ENCODE results near the gene PLCB3. TPM values are rescaled to one million over a fixed set of nuclear protein-coding genes. Genes with fewer than 3 reads are reported as not detected.

PLCB3 gene
- total RNA-seq, 1 donor from 2014 or later = 48.7 TPM

- peaks cover 16% of the 10 kb centered on the region for H3K79me2 ChIP-seq (ENCODE audit: insufficient read depth, low read length)
- no peaks in the 10 kb centered on the region for H4K20me1 ChIP-seq (ENCODE audit: insufficient read depth, low read length)
- H3K27me3 Mint-ChIP-seq (ENCODE audit: low read depth, unreplicated experiment) = peaks cover 2% of the 10 kb centered on the region
- H3K27ac ChIP-seq (ENCODE audit: low read depth, low read length) = peak within 1 kb of the TSS; percentile 78
- no peaks in the 10 kb centered on the region for H3K9me3 Mint-ChIP-seq (ENCODE audit: unreplicated experiment)
- FAIRE-seq = no peak
- peak within 1 kb of the TSS; percentile 87 for H3K4me3 Mint-ChIP-seq (ENCODE audit: unreplicated experiment)
- no peaks in the 10 kb centered on the region for H3K36me3 ChIP-seq (ENCODE audit: insufficient read depth, low read length)
- peak within 1 kb of the TSS; percentile 100 for H3K4me2 ChIP-seq (ENCODE audit: low read length)
- peak; percentile 74 for DNase-seq (ENCODE audit: low read depth)
- TF ChIP-seq CTCF (IDR thresholded peaks at IDR 0.05; ENCODE audit: insufficient read depth, low read depth, low read length) (no peak), EZH2 (IDR thresholded peaks at IDR 0.05; ENCODE audit: insufficient read depth, low read length) (no peak)
- H3K4me1 ChIP-seq (ENCODE audit: insufficient read depth, low read length) = peaks cover 10% of the 10 kb centered on the region
- peak within 1 kb of the TSS; percentile 92 for H3K9ac ChIP-seq (ENCODE audit: low read length)
- peaks cover 3% of the 10 kb centered on the region for H3K4me1 Mint-ChIP-seq (ENCODE audit: low read depth, unreplicated experiment)
- peak within 1 kb of the TSS; percentile 88 for H3K4me3 ChIP-seq (ENCODE audit: insufficient read depth, low read depth, low read length)
- no peaks in the 10 kb centered on the region for H3K27me3 ChIP-seq (ENCODE audit: insufficient read depth, low read length)
- H3K27ac Mint-ChIP-seq (ENCODE audit: unreplicated experiment) = no peak within 1 kb of the TSS
- H2AFZ ChIP-seq (ENCODE audit: low read depth, low read length) = peak within 1 kb of the TSS; percentile 88
- no peaks in the 10 kb centered on the region for H3K9me3 ChIP-seq (ENCODE audit: insufficient read depth, low read depth, low read length)
- H3K36me3 Mint-ChIP-seq (ENCODE audit: low read depth, unreplicated experiment) = peaks cover 3% of the 10 kb centered on the region
Measured at GRCh38 chr11:64284048-64284961, 33.0 kb downstream of the PLCB3 start, which contains the start of gene BAD. BAD (minus strand) TSS chr11:64284665; CDS start chr11:64284368, 297 bp downstream.

GRCh38 chr11:64284962-64285884 is 33.9 kb downstream of the PLCB3 start, which contains the start of gene GPR137:
GPR137 (plus strand) TSS chr11:64285848; CDS start chr11:64286525, 677 bp downstream.
- H3K27ac Mint-ChIP-seq (ENCODE audit: unreplicated experiment) = peak within 1 kb of the TSS; percentile 30
- peak; percentile 28 for DNase-seq (ENCODE audit: low read depth)
- Histone ChIP-seq H3K4me2 (ENCODE audit: low read length) (peak within 1 kb of the TSS; percentile 100), H3K36me3 (ENCODE audit: insufficient read depth, low read length) (no peaks in the 10 kb centered on the region), H3K27ac (ENCODE audit: low read depth, low read length) (peak within 1 kb of the TSS; percentile 78), H2AFZ (ENCODE audit: low read depth, low read length) (peak within 1 kb of the TSS; percentile 88), H3K9me3 (ENCODE audit: insufficient read depth, low read depth, low read length) (no peaks in the 10 kb centered on the region), H3K27me3 (ENCODE audit: insufficient read depth, low read length) (peaks cover under 1% of the 10 kb centered on the region), H3K79me2 (ENCODE audit: insufficient read depth, low read length) (peaks cover 16% of the 10 kb centered on the region), H3K9ac (ENCODE audit: low read length) (peak within 1 kb of the TSS; percentile 92), H4K20me1 (ENCODE audit: insufficient read depth, low read length) (peaks cover 7% of the 10 kb centered on the region), H3K4me1 (ENCODE audit: insufficient read depth, low read length) (peaks cover 10% of the 10 kb centered on the region), H3K4me3 (ENCODE audit: insufficient read depth, low read depth, low read length) (peak within 1 kb of the TSS; percentile 88)
- H3K9me3 Mint-ChIP-seq (ENCODE audit: unreplicated experiment) = no peaks in the 10 kb centered on the region
- H3K4me1 Mint-ChIP-seq (ENCODE audit: low read depth, unreplicated experiment) = peaks cover 3% of the 10 kb centered on the region
- TF ChIP-seq EZH2 (IDR thresholded peaks at IDR 0.05; ENCODE audit: insufficient read depth, low read length) (no peak), CTCF (IDR thresholded peaks at IDR 0.05; ENCODE audit: insufficient read depth, low read depth, low read length) (no peak)
- peaks cover 5% of the 10 kb centered on the region for H3K36me3 Mint-ChIP-seq (ENCODE audit: low read depth, unreplicated experiment)
- H3K27me3 Mint-ChIP-seq (ENCODE audit: low read depth, unreplicated experiment) = peaks cover 10% of the 10 kb centered on the region
- FAIRE-seq = no peak
- peak within 1 kb of the TSS; percentile 87 for H3K4me3 Mint-ChIP-seq (ENCODE audit: unreplicated experiment)

Data from astrocyte (in vitro differentiated cells and primary cell).